HepG2 (cell line): Measurements from ENCODE around the gene TMEM238. TPM values are rescaled to one million over a fixed set of nuclear protein-coding genes. Genes with fewer than 3 reads are reported as not detected.

Experiments used
- ASH2L ChIP-seq: fragments of 300-600, 200-600 bp; sonication (generic); IDR thresholded peaks from 2 replicates; pipeline ENCODE4 v1.7.0; 2017; ENCODE audit warnings: low read depth, mild to moderate bottlenecking, moderate library complexity, mixed read lengths, low read length; ENCODE audit not compliant: insufficient read length
- CEBPB ChIP-seq: IDR thresholded peaks from 2 replicates; pipeline ENCODE4 v1.6.1; 2011; ENCODE audit warnings: low read depth, low read length, improper control_type of control experiment, borderline replicate concordance
- ESRRA ChIP-seq: sonication (generic); formaldehyde crosslinking; IDR thresholded peaks from 2 replicates; pipeline ENCODE4 v1.5.1; 2020; ENCODE audit warnings: mild to moderate bottlenecking, low read depth, missing genetic modification reagents
- FOSL2 ChIP-seq: sonication (generic); formaldehyde crosslinking; IDR thresholded peaks from 2 replicates; pipeline ENCODE4 v1.4.0; 2020; ENCODE audit warnings: missing genetic modification reagents
- IRX3 ChIP-seq: sonication (generic); formaldehyde crosslinking; IDR thresholded peaks from 2 replicates; pipeline ENCODE4 v1.8.1; 2023; ENCODE audit warnings: mild to moderate bottlenecking, low read depth, missing genetic modification reagents, borderline replicate concordance
- NCOA1 ChIP-seq: sonication (generic); formaldehyde crosslinking; IDR thresholded peaks from 2 replicates; pipeline ENCODE4 v1.9.0; 2021; ENCODE audit warnings: missing genetic modification reagents
- NPAS2 ChIP-seq: sonication (generic); formaldehyde crosslinking; IDR thresholded peaks from 2 replicates; pipeline ENCODE4 v1.8.0; 2022; ENCODE audit warnings: mild to moderate bottlenecking, missing genetic modification reagents, borderline replicate concordance
- NR2F1 ChIP-seq, 2 experiments: fragments of 450-650 bp in 1 of 2; formaldehyde crosslinking in 1 of 2; IDR thresholded peaks; 2 replicates each; pipeline versions ENCODE4 v1.5.0 to v1.6.1; 2016 to 2020; ENCODE audit warnings: mild to moderate bottlenecking in 1 of 2, missing compliant biosample characterization in 1 of 2, missing genetic modification reagents in 1 of 2, moderate library complexity in 1 of 2
- PHF21A ChIP-seq: sonication (generic); formaldehyde crosslinking; IDR thresholded peaks from 2 replicates; pipeline ENCODE4 v1.5.0; 2020; ENCODE audit warnings: mild to moderate bottlenecking, missing genetic modification reagents
- SOX6 ChIP-seq, 2 experiments: fragments of 450-650 bp in 1 of 2; sonication (generic) in 1 of 2; formaldehyde crosslinking in 1 of 2; IDR thresholded peaks; 2 replicates each; pipeline versions ENCODE4 v1.4.0 to v1.6.1; 2017 to 2020; ENCODE audit warnings: antibody characterized with exemption in 1 of 2, mild to moderate bottlenecking in 1 of 2, missing genetic modification reagents in 1 of 2
- ZBTB7B ChIP-seq: sonication (generic); formaldehyde crosslinking; IDR thresholded peaks from 2 replicates; pipeline ENCODE4 v1.4.0; 2020; ENCODE audit warnings: missing genetic modification reagents
- ZNF260 ChIP-seq: sonication (generic); formaldehyde crosslinking; IDR thresholded peaks from 2 replicates; pipeline ENCODE4 v1.4.0; 2020; ENCODE audit warnings: missing genetic modification reagents, low read depth, mild to moderate bottlenecking, borderline replicate concordance
- ZNF652 ChIP-seq: IDR thresholded peaks from 2 replicates; pipeline ENCODE4 v1.6.1; 2016; ENCODE audit warnings: low read depth, borderline replicate concordance
- polyA plus RNA-seq, 8 experiments: library from polyadenylated mRNA; depleted of rRNA in 3 of 8; stranded (reverse) in 7 of 8; unstranded in 1 of 8; fragments of >200 nt; fragmentation: Illumina TruSeq in 4 of 8; extraction: Trizol in 4 of 8; gene quantifications; 2 replicates each; pipeline versions ENCODE4 v1.2.1 to v1.2.3, GENCODE V29; 2011 to 2016; ENCODE audit warnings: low read depth in 4 of 8, missing spikeins in 1 of 8, mixed read lengths in 1 of 8; ENCODE audit not compliant: insufficient read depth in 1 of 8
- total RNA-seq, 5 experiments: library from RNA; depleted of rRNA; stranded (reverse); fragments of >200 nt; fragmentation: Illumina TruSeq; extraction: Trizol; gene quantifications; 2 replicates each; pipeline ENCODE4 v1.2.3, GENCODE V29; 2016; ENCODE audit warnings: low read depth in 1 of 5
- TF ChIP-seq, protein P1 (sequence below): sonication (generic); formaldehyde crosslinking; IDR thresholded peaks from 2 replicates; pipeline ENCODE4 v1.8.1; 2022; ENCODE audit warnings: mild to moderate bottlenecking, missing genetic modification reagents
- TF ChIP-seq, protein P2 (sequence below): sonication (generic); formaldehyde crosslinking; IDR thresholded peaks from 2 replicates; pipeline ENCODE4 v1.5.1; 2020; ENCODE audit warnings: mild to moderate bottlenecking, moderate library complexity, missing genetic modification reagents
- TF ChIP-seq, protein P3 (sequence below): sonication (generic); formaldehyde crosslinking; IDR thresholded peaks from 2 replicates; pipeline ENCODE4 v1.4.0; 2020; ENCODE audit warnings: missing genetic modification reagents
- TF ChIP-seq, protein P4 (sequence below): sonication (generic); formaldehyde crosslinking; IDR thresholded peaks from 2 replicates; pipeline ENCODE4 v1.4.0; 2020; ENCODE audit warnings: missing genetic modification reagents, mild to moderate bottlenecking, borderline replicate concordance
- TF ChIP-seq, protein P5 (sequence below): sonication (generic); formaldehyde crosslinking; IDR thresholded peaks from 2 replicates; pipeline ENCODE4 v1.9.0; 2022; ENCODE audit warnings: low read depth, missing genetic modification reagents

TMEM238 gene
- total and polyA plus RNA-seq, 2 of the 13 experiments (the other 11 are each of a cell fraction or from before 2014, with no cell fraction given) = not detected

DNA sequence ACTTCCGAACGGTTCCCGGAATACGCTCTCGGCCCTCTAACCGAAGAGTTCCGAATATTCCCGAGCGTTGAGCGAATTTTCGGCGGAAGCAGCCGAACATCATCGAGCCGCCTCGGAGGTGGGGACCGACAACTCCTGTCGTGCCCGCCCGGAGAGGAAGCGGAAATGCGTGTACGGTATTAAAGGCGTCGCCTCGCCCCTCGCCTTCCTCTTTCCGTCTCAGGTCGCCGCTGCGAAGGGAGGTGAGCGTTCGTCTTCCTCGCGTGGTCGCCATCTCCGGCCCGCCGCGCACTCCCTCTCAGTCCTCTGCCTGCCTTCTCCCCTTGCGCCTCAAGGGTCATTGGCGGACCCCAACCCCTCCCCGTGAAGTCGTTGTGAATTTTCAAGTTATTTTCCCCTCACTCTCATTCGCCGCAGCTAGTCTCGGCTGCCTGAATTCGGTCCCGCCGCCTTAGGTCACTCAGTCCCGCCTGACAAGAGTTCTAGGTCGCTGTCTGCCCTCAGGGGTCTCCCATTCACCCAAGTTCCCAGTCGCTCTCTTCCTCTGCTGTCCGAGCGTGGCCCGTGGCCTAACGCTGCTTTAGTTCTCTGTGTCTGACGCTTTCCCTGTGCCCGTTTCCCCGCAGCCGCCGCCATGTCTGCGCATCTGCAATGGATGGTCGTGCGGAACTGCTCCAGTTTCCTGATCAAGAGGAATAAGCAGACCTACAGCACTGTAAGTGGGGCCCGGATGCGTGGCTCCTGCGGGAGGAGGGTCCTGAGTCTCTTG, 1.8 kb upstream of the TMEM238 start, which contains the start of gene RPL28 (continued):
- TF ChIP-seq CEBPB = no peak
- TF ChIP-seq IRX3 (CRISPR knock-in tag) = no peak
- TF ChIP-seq, protein P1, sequence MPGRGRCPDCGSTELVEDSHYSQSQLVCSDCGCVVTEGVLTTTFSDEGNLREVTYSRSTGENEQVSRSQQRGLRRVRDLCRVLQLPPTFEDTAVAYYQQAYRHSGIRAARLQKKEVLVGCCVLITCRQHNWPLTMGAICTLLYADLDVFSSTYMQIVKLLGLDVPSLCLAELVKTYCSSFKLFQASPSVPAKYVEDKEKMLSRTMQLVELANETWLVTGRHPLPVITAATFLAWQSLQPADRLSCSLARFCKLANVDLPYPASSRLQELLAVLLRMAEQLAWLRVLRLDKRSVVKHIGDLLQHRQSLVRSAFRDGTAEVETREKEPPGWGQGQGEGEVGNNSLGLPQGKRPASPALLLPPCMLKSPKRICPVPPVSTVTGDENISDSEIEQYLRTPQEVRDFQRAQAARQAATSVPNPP (CRISPR knock-in tag) = no peak
- TF ChIP-seq, protein P2, sequence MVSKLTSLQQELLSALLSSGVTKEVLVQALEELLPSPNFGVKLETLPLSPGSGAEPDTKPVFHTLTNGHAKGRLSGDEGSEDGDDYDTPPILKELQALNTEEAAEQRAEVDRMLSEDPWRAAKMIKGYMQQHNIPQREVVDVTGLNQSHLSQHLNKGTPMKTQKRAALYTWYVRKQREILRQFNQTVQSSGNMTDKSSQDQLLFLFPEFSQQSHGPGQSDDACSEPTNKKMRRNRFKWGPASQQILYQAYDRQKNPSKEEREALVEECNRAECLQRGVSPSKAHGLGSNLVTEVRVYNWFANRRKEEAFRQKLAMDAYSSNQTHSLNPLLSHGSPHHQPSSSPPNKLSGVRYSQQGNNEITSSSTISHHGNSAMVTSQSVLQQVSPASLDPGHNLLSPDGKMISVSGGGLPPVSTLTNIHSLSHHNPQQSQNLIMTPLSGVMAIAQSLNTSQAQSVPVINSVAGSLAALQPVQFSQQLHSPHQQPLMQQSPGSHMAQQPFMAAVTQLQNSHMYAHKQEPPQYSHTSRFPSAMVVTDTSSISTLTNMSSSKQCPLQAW (CRISPR knock-in tag) = peak; percentile 31; the same call in 1 of the 2 replicates
- no peak for TF ChIP-seq ZBTB7B
- TF ChIP-seq NCOA1 (CRISPR knock-in tag) = no peak
- no peak; a peak in 1 of 4 replicates for TF ChIP-seq NR2F1 (CRISPR knock-in tag; IDR thresholded peaks at IDR 0.05)
- no peak; the same call in none of the 2 replicates for TF ChIP-seq PHF21A (CRISPR knock-in tag)
- peak; percentile 51 for TF ChIP-seq FOSL2 (CRISPR knock-in tag)
- peak; percentile 69 for TF ChIP-seq ESRRA (CRISPR knock-in tag)
- TF ChIP-seq, protein P3, sequence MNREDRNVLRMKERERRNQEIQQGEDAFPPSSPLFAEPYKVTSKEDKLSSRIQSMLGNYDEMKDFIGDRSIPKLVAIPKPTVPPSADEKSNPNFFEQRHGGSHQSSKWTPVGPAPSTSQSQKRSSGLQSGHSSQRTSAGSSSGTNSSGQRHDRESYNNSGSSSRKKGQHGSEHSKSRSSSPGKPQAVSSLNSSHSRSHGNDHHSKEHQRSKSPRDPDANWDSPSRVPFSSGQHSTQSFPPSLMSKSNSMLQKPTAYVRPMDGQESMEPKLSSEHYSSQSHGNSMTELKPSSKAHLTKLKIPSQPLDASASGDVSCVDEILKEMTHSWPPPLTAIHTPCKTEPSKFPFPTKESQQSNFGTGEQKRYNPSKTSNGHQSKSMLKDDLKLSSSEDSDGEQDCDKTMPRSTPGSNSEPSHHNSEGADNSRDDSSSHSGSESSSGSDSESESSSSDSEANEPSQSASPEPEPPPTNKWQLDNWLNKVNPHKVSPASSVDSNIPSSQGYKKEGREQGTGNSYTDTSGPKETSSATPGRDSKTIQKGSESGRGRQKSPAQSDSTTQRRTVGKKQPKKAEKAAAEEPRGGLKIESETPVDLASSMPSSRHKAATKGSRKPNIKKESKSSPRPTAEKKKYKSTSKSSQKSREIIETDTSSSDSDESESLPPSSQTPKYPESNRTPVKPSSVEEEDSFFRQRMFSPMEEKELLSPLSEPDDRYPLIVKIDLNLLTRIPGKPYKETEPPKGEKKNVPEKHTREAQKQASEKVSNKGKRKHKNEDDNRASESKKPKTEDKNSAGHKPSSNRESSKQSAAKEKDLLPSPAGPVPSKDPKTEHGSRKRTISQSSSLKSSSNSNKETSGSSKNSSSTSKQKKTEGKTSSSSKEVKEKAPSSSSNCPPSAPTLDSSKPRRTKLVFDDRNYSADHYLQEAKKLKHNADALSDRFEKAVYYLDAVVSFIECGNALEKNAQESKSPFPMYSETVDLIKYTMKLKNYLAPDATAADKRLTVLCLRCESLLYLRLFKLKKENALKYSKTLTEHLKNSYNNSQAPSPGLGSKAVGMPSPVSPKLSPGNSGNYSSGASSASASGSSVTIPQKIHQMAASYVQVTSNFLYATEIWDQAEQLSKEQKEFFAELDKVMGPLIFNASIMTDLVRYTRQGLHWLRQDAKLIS = peak; percentile 89; the same call in 1 of the 2 replicates
- no peak for TF ChIP-seq SOX6 (IDR thresholded peaks at IDR 0.05)
- peak; percentile 55 for TF ChIP-seq SOX6 (CRISPR knock-in tag; IDR thresholded peaks at IDR 0.05)
- peak; percentile 15 for TF ChIP-seq ASH2L
- TF ChIP-seq NPAS2 (CRISPR knock-in tag) = no peak
- no peak for TF ChIP-seq ZNF260 (CRISPR knock-in tag)
- TF ChIP-seq, protein P4, sequence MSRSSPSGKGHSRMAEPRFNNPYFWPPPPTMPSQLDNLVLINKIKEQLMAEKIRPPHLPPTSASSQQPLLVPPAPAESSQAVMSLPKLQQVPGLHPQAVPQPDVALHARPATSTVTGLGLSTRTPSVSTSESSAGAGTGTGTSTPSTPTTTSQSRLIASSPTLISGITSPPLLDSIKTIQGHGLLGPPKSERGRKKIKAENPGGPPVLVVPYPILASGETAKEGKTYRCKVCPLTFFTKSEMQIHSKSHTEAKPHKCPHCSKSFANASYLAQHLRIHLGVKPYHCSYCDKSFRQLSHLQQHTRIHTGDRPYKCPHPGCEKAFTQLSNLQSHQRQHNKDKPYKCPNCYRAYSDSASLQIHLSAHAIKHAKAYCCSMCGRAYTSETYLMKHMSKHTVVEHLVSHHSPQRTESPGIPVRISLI (CRISPR knock-in tag) = no peak
- 0 out of 2 replicates have a peak, but pooled peaks have one; percentile 11 for TF ChIP-seq ZNF652
- TF ChIP-seq, protein P5, sequence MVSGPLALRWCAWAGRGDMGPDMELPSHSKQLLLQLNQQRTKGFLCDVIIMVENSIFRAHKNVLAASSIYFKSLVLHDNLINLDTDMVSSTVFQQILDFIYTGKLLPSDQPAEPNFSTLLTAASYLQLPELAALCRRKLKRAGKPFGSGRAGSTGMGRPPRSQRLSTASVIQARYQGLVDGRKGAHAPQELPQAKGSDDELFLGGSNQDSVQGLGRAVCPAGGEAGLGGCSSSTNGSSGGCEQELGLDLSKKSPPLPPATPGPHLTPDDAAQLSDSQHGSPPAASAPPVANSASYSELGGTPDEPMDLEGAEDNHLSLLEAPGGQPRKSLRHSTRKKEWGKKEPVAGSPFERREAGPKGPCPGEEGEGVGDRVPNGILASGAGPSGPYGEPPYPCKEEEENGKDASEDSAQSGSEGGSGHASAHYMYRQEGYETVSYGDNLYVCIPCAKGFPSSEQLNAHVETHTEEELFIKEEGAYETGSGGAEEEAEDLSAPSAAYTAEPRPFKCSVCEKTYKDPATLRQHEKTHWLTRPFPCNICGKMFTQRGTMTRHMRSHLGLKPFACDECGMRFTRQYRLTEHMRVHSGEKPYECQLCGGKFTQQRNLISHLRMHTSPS (CRISPR knock-in tag) = no peak
